B cell (primary cell): ENCODE measurements around the gene SLC32A1.

Source experiments
- CTCF ChIP-seq: fragments of 200-600 bp; IDR thresholded peaks from one replicate; pipeline ENCODE4 v1.8.0; 2022; ENCODE audit warnings: antibody characterized with exemption, mild to moderate bottlenecking
- EZH2 ChIP-seq: IDR thresholded peaks from 2 replicates; pipeline ENCODE4 v1.6.1; 2012; ENCODE audit warnings: borderline replicate concordance, low read depth, mild to moderate bottlenecking, moderate library complexity, low read length; ENCODE audit not compliant: insufficient read depth, poor library complexity, severe bottlenecking

- TF ChIP-seq CTCF (no peak), EZH2 (no peak)
Measured at GRCh38 chr20:38680500-38681306, 43.6 kb upstream of the SLC32A1 start.
